PC-3 (cell line): ENCODE data around the gene AOAH.

ENCODE experiments used
- CTCF ChIP-seq: fragments of 300-600 bp; sonication (generic); conservative IDR thresholded peaks from 2 replicates; pipeline ENCODE4 v1.5.1; 2017; ENCODE audit warnings: antibody characterized with exemption, low read depth, mild to moderate bottlenecking, low read length
- EZH2 ChIP-seq: fragments of 300-600 bp; sonication (generic); IDR thresholded peaks from one replicate; pipeline ENCODE4 v1.6.1; 2017; ENCODE audit warnings: antibody characterized with exemption, mild to moderate bottlenecking, low read length; ENCODE audit not compliant: unreplicated experiment
- EZH2phosphoT487 ChIP-seq: fragments of 300-600 bp; sonication (generic); IDR thresholded peaks from 2 replicates; pipeline ENCODE4 v1.6.1; 2018; ENCODE audit warnings: mild to moderate bottlenecking, antibody characterized with exemption, low read length, borderline replicate concordance

- TF ChIP-seq CTCF (no peak), EZH2phosphoT487 (no peak), EZH2 (no peak)
Observed at GRCh38 chr7:36630112-36630650, 94.1 kb downstream of the AOAH start.
